ENCODE data around the gene EVL.

DNA sequence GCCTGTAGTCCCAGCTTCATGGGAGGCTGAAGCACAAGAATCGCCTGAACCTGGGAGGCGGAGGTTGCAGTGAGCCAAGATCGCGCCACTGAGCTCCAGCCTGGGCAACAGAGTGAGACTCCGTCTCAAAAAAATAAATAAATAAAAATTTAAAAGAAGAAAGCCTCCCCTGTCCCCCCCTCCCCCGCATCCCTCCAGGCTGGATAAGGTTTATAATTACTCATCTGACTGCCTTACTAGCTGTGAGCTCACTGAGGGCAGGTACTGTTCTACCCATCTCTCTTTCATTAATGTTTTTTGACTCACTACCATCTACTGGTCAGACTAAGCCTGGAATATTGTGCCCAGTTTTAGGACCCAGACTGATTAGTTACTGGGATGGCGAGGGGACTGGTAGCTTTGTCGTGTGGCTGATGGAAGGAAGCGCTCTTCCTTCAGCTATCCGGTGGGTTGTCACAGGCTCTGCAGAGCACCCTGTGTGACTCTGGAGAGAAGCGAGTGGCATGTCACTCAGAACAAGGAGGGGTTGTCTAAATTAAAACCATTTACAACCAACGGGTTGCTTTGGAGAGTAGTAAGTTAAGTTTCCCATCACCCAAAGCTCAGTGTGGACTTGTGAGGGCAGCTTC lies 16.9 kb downstream of the EVL start:
- TF ChIP-seq, protein P1, sequence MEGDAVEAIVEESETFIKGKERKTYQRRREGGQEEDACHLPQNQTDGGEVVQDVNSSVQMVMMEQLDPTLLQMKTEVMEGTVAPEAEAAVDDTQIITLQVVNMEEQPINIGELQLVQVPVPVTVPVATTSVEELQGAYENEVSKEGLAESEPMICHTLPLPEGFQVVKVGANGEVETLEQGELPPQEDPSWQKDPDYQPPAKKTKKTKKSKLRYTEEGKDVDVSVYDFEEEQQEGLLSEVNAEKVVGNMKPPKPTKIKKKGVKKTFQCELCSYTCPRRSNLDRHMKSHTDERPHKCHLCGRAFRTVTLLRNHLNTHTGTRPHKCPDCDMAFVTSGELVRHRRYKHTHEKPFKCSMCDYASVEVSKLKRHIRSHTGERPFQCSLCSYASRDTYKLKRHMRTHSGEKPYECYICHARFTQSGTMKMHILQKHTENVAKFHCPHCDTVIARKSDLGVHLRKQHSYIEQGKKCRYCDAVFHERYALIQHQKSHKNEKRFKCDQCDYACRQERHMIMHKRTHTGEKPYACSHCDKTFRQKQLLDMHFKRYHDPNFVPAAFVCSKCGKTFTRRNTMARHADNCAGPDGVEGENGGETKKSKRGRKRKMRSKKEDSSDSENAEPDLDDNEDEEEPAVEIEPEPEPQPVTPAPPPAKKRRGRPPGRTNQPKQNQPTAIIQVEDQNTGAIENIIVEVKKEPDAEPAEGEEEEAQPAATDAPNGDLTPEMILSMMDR (IDR thresholded peaks at IDR 0.05): no peak
- TF ChIP-seq POLR2A (IDR thresholded peaks at IDR 0.05): no peak

Data from testis (tissue), 2 donors.